ENCODE data around the gene TPSD1.

- TF ChIP-seq POLR2A (IDR thresholded peaks at IDR 0.05; ENCODE audit: low read depth, low read length): no peak
- no peak for TF ChIP-seq TAF1 (IDR thresholded peaks at IDR 0.05; ENCODE audit: low read depth, low read length)
- no peak for TF ChIP-seq POLR2AphosphoS5 (IDR thresholded peaks at IDR 0.05; ENCODE audit: low read depth, low read length)
- TF ChIP-seq PAX5 (IDR thresholded peaks at IDR 0.05; ENCODE audit: insufficient read depth, low read length, severe bottlenecking): no peak
- TF ChIP-seq POU2F2 (IDR thresholded peaks at IDR 0.05; ENCODE audit: low read depth, low read length): no peak
- TF ChIP-seq SPI1 (IDR thresholded peaks at IDR 0.05; ENCODE audit: low read depth, low read length): no peak
These were observed 34.0 kb upstream of the TPSD1 start for GRCh38 chr16:1221628-1222552.
